ENCODE measurements around the gene RASGRF1.

RASGRF1 gene

DNA sequence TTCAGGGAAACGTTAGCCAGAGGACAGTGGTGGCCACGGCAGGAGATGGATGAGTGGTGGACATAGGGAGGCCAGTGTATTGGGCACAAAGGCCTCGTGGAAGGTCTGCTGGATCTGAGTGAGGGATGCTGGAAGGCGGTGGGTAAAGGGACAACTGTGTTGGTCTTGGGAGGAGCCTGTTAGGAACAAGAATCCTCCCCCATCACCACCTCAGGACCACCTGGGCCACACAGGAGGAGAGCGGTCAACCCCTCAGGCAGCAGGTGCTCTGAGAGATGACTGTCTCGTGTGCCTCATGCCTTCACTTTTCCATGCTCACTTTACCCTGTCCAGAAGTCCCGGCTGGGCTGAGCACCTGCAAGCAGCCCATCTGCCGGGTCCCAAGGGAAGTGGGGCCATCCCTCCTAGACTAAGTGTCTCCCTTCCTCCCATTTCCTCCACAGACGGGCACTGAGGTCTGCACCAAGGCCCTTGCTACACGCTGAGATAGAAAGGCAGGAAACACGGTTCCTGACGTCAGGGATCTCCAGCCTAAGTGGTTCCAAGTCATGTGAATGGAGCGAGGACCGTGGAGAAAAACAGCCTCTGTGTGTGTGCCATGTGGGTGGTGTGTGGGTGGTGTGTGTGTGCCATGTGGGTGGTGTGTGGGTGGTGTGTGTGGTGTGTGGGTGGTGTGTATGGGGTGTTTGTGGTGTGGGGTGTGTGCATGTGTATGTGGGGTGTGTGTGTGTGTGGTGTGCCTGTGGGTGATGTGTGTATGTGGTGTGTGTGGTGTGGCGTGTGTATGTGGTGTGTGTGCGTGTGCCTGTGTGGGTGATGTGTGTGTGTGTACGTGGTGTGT is 97.9 kb downstream of the RASGRF1 start:
- DNase-seq (ENCODE audit: low read depth) = no peak
- H3K4me3 ChIP-seq (ENCODE audit: low read depth, low read length) = no peak overlapping the region
- TF ChIP-seq, protein P1, sequence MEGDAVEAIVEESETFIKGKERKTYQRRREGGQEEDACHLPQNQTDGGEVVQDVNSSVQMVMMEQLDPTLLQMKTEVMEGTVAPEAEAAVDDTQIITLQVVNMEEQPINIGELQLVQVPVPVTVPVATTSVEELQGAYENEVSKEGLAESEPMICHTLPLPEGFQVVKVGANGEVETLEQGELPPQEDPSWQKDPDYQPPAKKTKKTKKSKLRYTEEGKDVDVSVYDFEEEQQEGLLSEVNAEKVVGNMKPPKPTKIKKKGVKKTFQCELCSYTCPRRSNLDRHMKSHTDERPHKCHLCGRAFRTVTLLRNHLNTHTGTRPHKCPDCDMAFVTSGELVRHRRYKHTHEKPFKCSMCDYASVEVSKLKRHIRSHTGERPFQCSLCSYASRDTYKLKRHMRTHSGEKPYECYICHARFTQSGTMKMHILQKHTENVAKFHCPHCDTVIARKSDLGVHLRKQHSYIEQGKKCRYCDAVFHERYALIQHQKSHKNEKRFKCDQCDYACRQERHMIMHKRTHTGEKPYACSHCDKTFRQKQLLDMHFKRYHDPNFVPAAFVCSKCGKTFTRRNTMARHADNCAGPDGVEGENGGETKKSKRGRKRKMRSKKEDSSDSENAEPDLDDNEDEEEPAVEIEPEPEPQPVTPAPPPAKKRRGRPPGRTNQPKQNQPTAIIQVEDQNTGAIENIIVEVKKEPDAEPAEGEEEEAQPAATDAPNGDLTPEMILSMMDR (IDR thresholded peaks at IDR 0.05; ENCODE audit: insufficient read depth, low read depth, low read length, missing control alignments) = no peak

DNA sequence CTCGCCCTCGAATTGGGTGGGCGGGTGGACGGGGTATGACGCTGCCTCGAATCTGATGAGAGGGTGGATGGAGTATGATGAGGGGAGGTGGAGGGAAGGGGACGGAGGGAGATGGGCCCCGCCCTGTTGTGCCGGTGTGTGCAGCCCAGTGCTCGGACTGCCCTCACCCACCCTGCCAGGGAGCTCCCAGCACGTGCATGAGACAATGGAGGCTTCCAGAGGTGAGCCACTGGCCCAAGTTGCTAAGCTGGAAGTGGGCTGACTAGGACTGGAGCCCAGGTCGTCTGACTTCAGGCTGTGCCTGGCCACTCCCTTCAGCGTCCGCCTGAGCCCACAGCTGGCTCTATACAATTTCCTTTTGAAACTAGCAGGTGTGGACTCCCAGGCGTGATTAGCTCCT is 98.7 kb downstream of the RASGRF1 start:
- H3K4me3 ChIP-seq (ENCODE audit: low read depth, low read length) = no peak overlapping the region
- no peak for DNase-seq (ENCODE audit: low read depth)
- TF ChIP-seq, protein P1 (IDR thresholded peaks at IDR 0.05; ENCODE audit: insufficient read depth, low read depth, low read length, missing control alignments) = no peak

DNA sequence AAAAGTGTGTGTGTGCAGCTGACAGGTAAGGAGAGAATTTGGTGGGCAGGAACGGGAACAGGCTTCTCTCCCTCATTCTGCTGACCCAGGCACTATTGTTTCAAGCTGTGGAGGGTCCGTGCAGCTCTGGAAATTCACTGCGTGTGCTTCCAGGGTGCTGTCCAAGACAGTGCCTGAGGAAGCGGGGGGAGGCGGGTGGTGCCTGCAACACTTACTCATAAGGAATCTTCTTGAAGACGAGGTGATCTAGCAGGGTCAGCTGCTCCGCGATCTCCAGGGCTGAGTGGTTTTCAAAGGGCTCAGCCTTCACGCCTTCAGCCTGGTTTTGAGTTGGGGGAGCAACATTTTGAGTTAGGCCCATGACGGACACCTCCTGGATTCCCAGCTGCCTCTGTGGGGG is 99.1 kb downstream of the RASGRF1 start:
- no peak overlapping the region for H3K4me3 ChIP-seq (ENCODE audit: low read depth, low read length)
- DNase-seq (ENCODE audit: low read depth) = no peak
- TF ChIP-seq, protein P1 (IDR thresholded peaks at IDR 0.05; ENCODE audit: insufficient read depth, low read depth, low read length, missing control alignments) = no peak

DNA sequence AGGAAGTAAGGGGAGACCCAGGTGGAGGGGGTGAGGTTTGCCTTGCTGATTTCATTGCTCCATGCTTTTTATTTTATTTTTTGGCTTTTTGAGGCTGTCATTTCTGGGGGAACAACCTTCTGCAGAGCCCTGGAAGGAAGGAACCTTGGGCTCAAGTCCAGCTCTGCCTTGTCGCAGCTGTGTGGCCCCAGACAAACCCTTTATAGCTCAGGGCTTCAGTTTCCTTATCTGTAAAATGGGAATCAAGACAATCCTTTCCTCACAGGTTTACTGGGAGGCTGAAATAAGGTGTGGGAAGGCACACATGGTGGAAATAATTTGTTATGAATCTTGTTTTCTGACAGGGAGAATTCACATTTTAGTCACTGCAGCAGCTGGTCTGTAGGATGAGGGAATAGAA is 100.3 kb downstream of the RASGRF1 start:
- no peak overlapping the region for H3K4me3 ChIP-seq (ENCODE audit: low read depth, low read length)
- TF ChIP-seq, protein P1 (IDR thresholded peaks at IDR 0.05; ENCODE audit: insufficient read depth, low read depth, low read length, missing control alignments) = no peak
- DNase-seq (ENCODE audit: low read depth) = no peak

DNA sequence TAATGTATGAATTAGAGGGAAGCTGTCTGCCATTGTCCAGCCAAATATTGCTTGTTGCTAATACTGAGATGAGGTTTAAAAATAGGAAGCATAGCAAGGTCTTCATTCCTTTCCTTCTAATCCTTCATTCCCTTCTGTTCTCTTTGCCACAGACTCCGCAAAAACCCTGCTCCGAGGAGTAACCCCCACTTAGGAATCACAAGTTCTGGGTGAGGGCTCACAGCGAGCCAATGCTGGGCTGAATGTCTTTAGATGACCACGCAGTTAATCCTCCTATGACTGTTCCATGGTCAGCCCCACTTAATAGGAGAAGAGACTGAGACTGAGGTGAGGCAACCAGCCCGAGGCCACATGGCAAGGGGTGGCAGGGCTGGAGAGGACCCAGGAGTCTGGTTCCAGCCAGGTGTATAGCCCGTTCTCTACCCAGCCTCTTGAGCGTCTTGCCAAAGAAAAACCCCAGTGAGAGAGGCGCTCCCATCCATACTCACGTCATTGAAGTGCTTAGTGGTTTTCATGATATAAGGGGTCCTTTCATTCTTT is 100.8 kb downstream of the RASGRF1 start:
- no peak for DNase-seq (ENCODE audit: low read depth)
- TF ChIP-seq, protein P1 (IDR thresholded peaks at IDR 0.05; ENCODE audit: insufficient read depth, low read depth, low read length, missing control alignments) = no peak
- no peak overlapping the region for H3K4me3 ChIP-seq (ENCODE audit: low read depth, low read length)

DNA sequence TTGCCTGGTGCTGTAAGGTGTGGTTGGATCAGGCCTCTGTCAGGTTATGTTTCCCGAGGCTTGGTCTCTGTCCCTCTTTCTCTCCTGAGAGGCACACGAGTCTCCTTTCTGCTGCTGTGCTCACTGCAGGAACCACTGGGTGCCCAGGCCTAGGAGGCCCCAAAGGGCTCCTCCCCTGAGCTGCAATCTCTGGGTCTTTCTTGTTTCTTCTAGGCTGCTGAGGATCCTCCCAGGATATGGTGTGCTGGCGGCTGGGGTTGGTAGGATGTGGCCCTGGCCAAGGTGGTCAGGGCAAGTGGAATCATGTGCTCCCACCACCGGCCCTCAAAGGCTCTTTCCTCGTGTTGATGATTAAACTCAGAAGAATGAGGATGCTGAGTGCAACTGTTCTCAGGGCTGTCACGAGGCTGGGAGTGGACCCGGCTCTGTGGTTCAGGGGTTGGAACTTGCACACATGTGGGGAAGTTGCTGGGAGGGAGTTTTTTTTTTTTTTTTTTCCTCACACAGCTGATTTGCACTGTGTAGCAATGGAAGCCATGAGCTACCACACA is 102.1 kb downstream of the RASGRF1 start:
- H3K4me3 ChIP-seq (ENCODE audit: low read depth, low read length) = no peak overlapping the region
- peak; percentile 48 for DNase-seq (ENCODE audit: low read depth)
- TF ChIP-seq, protein P1 (IDR thresholded peaks at IDR 0.05; ENCODE audit: insufficient read depth, low read depth, low read length, missing control alignments) = no peak
